Measurements from ENCODE around the gene NMRK1. TPM values are rescaled to one million over a fixed set of nuclear protein-coding genes. Genes with fewer than 3 reads are reported as not detected.
A peak's percentile ranks its signal among the peaks of the same experiment; 100 is the strongest.

Gene NMRK1
- total RNA-seq, 2 experiments from 2014 or later = 74.2 to 76.7 TPM

- H3K36me3 Mint-ChIP-seq (ENCODE audit: low read depth) = no peaks in the 10 kb centered on the region
- no peak overlapping the region for H3K4me3 Mint-ChIP-seq
- no peaks in the 10 kb centered on the region for H3K9me3 Mint-ChIP-seq
- ChIA-PET POLR2A (interaction anchor here (1.1 kb wide), 1 partner anchor 95 kb away, joined by 3 read pairs; no protein-coding TSS in a partner anchor), CTCF (interaction anchor here (1.1 kb wide), 1 partner anchor 18 kb away, joined by 3 read pairs; the partner anchor contains the start of gene CARNMT1)
- H3K4me1 Mint-ChIP-seq = no peaks in the 10 kb centered on the region
- H3K27me3 Mint-ChIP-seq = peaks cover 13% of the 10 kb centered on the region
- DNase-seq = no peak
- no peak overlapping the region for H3K27ac Mint-ChIP-seq
Observed at GRCh38 chr9:75046725-75047345, 41.1 kb downstream of the NMRK1 start.

- Mint-ChIP-seq H3K9me3 (no peaks in the 10 kb centered on the region), H3K27me3 (peaks cover 15% of the 10 kb centered on the region), H3K36me3 (ENCODE audit: low read depth) (no peaks in the 10 kb centered on the region), H3K4me1 (peaks cover 1% of the 10 kb centered on the region), H3K27ac (no peak overlapping the region), H3K4me3 (no peak overlapping the region)
- DNase-seq = no peak
- CTCF ChIA-PET = no interaction called here
- POLR2A ChIA-PET = no interaction called here
Observed at GRCh38 chr9:75041041-75041440, 46.9 kb downstream of the NMRK1 start.

- Mint-ChIP-seq H3K9me3 (no peaks in the 10 kb centered on the region), H3K27ac (no peak overlapping the region), H3K27me3 (peaks cover 6% of the 10 kb centered on the region), H3K4me3 (no peak overlapping the region), H3K4me1 (peaks cover 1% of the 10 kb centered on the region), H3K36me3 (ENCODE audit: low read depth) (no peaks in the 10 kb centered on the region)
- POLR2A ChIA-PET = no interaction called here
- DNase-seq = no peak
- CTCF ChIA-PET = no interaction called here
Observed at GRCh38 chr9:75039801-75040200, 48.2 kb downstream of the NMRK1 start.

- Mint-ChIP-seq H3K27ac (no peak overlapping the region), H3K4me3 (no peak overlapping the region), H3K4me1 (peaks cover 1% of the 10 kb centered on the region), H3K9me3 (no peaks in the 10 kb centered on the region), H3K27me3 (peaks cover 6% of the 10 kb centered on the region), H3K36me3 (ENCODE audit: low read depth) (no peaks in the 10 kb centered on the region)
- POLR2A ChIA-PET = no interaction called here
- CTCF ChIA-PET = no interaction called here
- DNase-seq = no peak
Observed at GRCh38 chr9:75039009-75039408, 48.9 kb downstream of the NMRK1 start.

- H3K4me1 Mint-ChIP-seq = peaks cover 1% of the 10 kb centered on the region
- no peak for DNase-seq
- peaks cover 7% of the 10 kb centered on the region for H3K27me3 Mint-ChIP-seq
- H3K9me3 Mint-ChIP-seq = no peaks in the 10 kb centered on the region
- no peaks in the 10 kb centered on the region for H3K36me3 Mint-ChIP-seq (ENCODE audit: low read depth)
- H3K27ac Mint-ChIP-seq = no peak overlapping the region
- POLR2A ChIA-PET = no interaction called here
- CTCF ChIA-PET = interaction anchor here (1.4 kb wide), 1 partner anchor 8 kb away, joined by 3 read pairs; the partner anchor contains the start of gene CARNMT1
- H3K4me3 Mint-ChIP-seq = no peak overlapping the region
Observed at GRCh38 chr9:75036793-75037192, 51.2 kb downstream of the NMRK1 start.

- Mint-ChIP-seq H3K4me3 (no peak overlapping the region), H3K27me3 (peaks cover 5% of the 10 kb centered on the region), H3K4me1 (peaks cover 1% of the 10 kb centered on the region), H3K36me3 (ENCODE audit: low read depth) (no peaks in the 10 kb centered on the region), H3K27ac (no peak overlapping the region), H3K9me3 (no peaks in the 10 kb centered on the region)
- ChIA-PET POLR2A (no interaction called here), CTCF (interaction anchor here (0.7 to 1.2 kb wide), 2 partner anchors 31 to 151 kb away, joined by 3 read pairs; no protein-coding TSS in a partner anchor)
- no peak for DNase-seq
Observed at GRCh38 chr9:75033791-75034473, 54.0 kb downstream of the NMRK1 start.

- POLR2A ChIA-PET = interaction anchor here (0.7 to 6.3 kb wide), 16 partner anchors 8 to 1367 kb away, joined by 3 to 98 read pairs (median 6); partner anchors contain the start of genes C9orf40, NMRK1, OSTF1 and RFK
- Mint-ChIP-seq H3K27ac (peak overlapping the region; percentile 97), H3K4me3 (peak overlapping the region; percentile 98), H3K4me1 (peaks cover 44% of the 10 kb centered on the region), H3K36me3 (ENCODE audit: low read depth) (peaks cover 11% of the 10 kb centered on the region), H3K27me3 (peaks cover 1% of the 10 kb centered on the region), H3K9me3 (no peaks in the 10 kb centered on the region)
- CTCF ChIA-PET = interaction anchor here (0.8 to 5.7 kb wide), 23 partner anchors 13 to 284 kb away, joined by 3 to 53 read pairs (median 5); partner anchors contain the start of genes C9orf40, NMRK1 and OSTF1
- DNase-seq = peak; percentile 59
Observed at GRCh38 chr9:75027187-75028107, 60.5 kb downstream of the NMRK1 start.

GRCh38 chr9:75023846-75024245, 64.1 kb downstream of the NMRK1 start:
- peaks cover 29% of the 10 kb centered on the region for H3K36me3 Mint-ChIP-seq (ENCODE audit: low read depth)
- POLR2A ChIA-PET = interaction anchor here (1.4 to 6.3 kb wide), 3 partner anchors 12 to 71 kb away, joined by 4 to 98 read pairs (median 87); partner anchors contain the start of genes C9orf40, NMRK1 and OSTF1
- no peak for DNase-seq
- H3K27me3 Mint-ChIP-seq = no peaks in the 10 kb centered on the region
- peaks cover 60% of the 10 kb centered on the region for H3K4me1 Mint-ChIP-seq
- H3K4me3 Mint-ChIP-seq = no peak overlapping the region
- H3K27ac Mint-ChIP-seq = peak overlapping the region; percentile 59
- CTCF ChIA-PET = interaction anchor here (0.8 to 5.7 kb wide), 3 partner anchors 64 to 250 kb away, joined by 3 to 43 read pairs (median 4); partner anchors contain the start of genes C9orf40 and NMRK1
- H3K9me3 Mint-ChIP-seq = no peaks in the 10 kb centered on the region

GRCh38 chr9:75019654-75020053, 68.3 kb downstream of the NMRK1 start:
- peak overlapping the region; percentile 32 for H3K27ac Mint-ChIP-seq
- ChIA-PET POLR2A (interaction anchor here (1.4 to 3.5 kb wide), 3 partner anchors 9 to 68 kb away, joined by 6 to 20 read pairs (median 14); partner anchors contain the start of genes C9orf40, CARNMT1, NMRK1 and OSTF1), CTCF (interaction anchor here (0.7 kb wide), 1 partner anchor 9 kb away, joined by 3 read pairs; the partner anchor contains the start of gene CARNMT1)
- H3K4me3 Mint-ChIP-seq = no peak overlapping the region
- DNase-seq = no peak
- no peaks in the 10 kb centered on the region for H3K9me3 Mint-ChIP-seq
- H3K36me3 Mint-ChIP-seq (ENCODE audit: low read depth) = peaks cover 28% of the 10 kb centered on the region
- no peaks in the 10 kb centered on the region for H3K27me3 Mint-ChIP-seq
- H3K4me1 Mint-ChIP-seq = peaks cover 39% of the 10 kb centered on the region

- DNase-seq = no peak
- ChIA-PET CTCF (interaction anchor here (0.7 kb wide), 1 partner anchor 9 kb away, joined by 3 read pairs; the partner anchor contains the start of gene CARNMT1), POLR2A (interaction anchor here (1.4 to 3.5 kb wide), 3 partner anchors 9 to 68 kb away, joined by 6 to 20 read pairs (median 14); partner anchors contain the start of genes C9orf40, CARNMT1, NMRK1 and OSTF1)
- Mint-ChIP-seq H3K4me1 (peaks cover 36% of the 10 kb centered on the region), H3K27me3 (no peaks in the 10 kb centered on the region), H3K27ac (no peak overlapping the region), H3K36me3 (ENCODE audit: low read depth) (peaks cover 29% of the 10 kb centered on the region), H3K4me3 (no peak overlapping the region), H3K9me3 (no peaks in the 10 kb centered on the region)
Observed at GRCh38 chr9:75019022-75019421, 68.9 kb downstream of the NMRK1 start.

- POLR2A ChIA-PET = interaction anchor here (2.0 kb wide), 1 partner anchor 10 kb away, joined by 9 read pairs; the partner anchor contains the start of gene CARNMT1
- no peaks in the 10 kb centered on the region for H3K9me3 Mint-ChIP-seq
- CTCF ChIA-PET = interaction anchor here (0.6 to 1.0 kb wide), 2 partner anchors 65 to 243 kb away, joined by 3 read pairs; no protein-coding TSS in a partner anchor
Observed at GRCh38 chr9:75017378-75017777, 70.6 kb downstream of the NMRK1 start.

GRCh38 chr9:75013735-75014134, 74.2 kb downstream of the NMRK1 start:
- Mint-ChIP-seq H3K27ac (no peak overlapping the region), H3K4me3 (no peak overlapping the region), H3K9me3 (no peaks in the 10 kb centered on the region), H3K4me1 (peaks cover 33% of the 10 kb centered on the region), H3K36me3 (ENCODE audit: low read depth) (peaks cover 22% of the 10 kb centered on the region), H3K27me3 (no peaks in the 10 kb centered on the region)
- CTCF ChIA-PET = interaction anchor here (6.0 kb wide), 1 partner anchor 13 kb away, joined by 53 read pairs; the partner anchor contains the start of gene CARNMT1
- POLR2A ChIA-PET = interaction anchor here (1.1 to 4.0 kb wide), 2 partner anchors 14 to 61 kb away, joined by 6 to 24 read pairs; partner anchors contain the start of genes C9orf40 and CARNMT1
- DNase-seq = no peak

More at GRCh38 chr9:75017378-75017777, 70.6 kb downstream of the NMRK1 start:
- H3K27me3 Mint-ChIP-seq = no peaks in the 10 kb centered on the region
- peaks cover 29% of the 10 kb centered on the region for H3K4me1 Mint-ChIP-seq
- no peak overlapping the region for H3K27ac Mint-ChIP-seq
- peaks cover 26% of the 10 kb centered on the region for H3K36me3 Mint-ChIP-seq (ENCODE audit: low read depth)
- DNase-seq = no peak
- H3K4me3 Mint-ChIP-seq = no peak overlapping the region
